PFSK-1 (cell line): ENCODE results near the gene ACSL4.

Experiments
- POLR2AphosphoS5 ChIP-seq: IDR thresholded peaks from 2 replicates; pipeline ENCODE4 v1.6.1; 2012; ENCODE audit warnings: low read depth, mild to moderate bottlenecking, control low read depth, low read length, moderate library complexity
- REST ChIP-seq, 2 experiments: IDR thresholded peaks; 2 replicates each; pipeline versions ENCODE4 v1.6.1 to v1.8.0; 2011 to 2012; ENCODE audit warnings: low read depth in 2 of 2, low read length in 2 of 2, control low read depth in 1 of 2, inconsistent platforms in 1 of 2, mild to moderate bottlenecking in 1 of 2, moderate library complexity in 1 of 2; ENCODE audit not compliant: insufficient read depth in 1 of 2
- SIN3A ChIP-seq: IDR thresholded peaks from 2 replicates; pipeline ENCODE4 v1.6.1; 2012; ENCODE audit warnings: mild to moderate bottlenecking, low read length, moderate library complexity, borderline replicate concordance; ENCODE audit not compliant: insufficient read depth
- TAF1 ChIP-seq: IDR thresholded peaks from 2 replicates; pipeline ENCODE4 v1.6.1; 2012; ENCODE audit warnings: low read length, control low read depth, borderline replicate concordance; ENCODE audit not compliant: insufficient read depth

- no peak for TF ChIP-seq SIN3A
- no peak for TF ChIP-seq POLR2AphosphoS5
- TF ChIP-seq TAF1, result no peak
- no peak for TF ChIP-seq REST (IDR thresholded peaks at IDR 0.05; ENCODE audit: insufficient read depth in 1 of 2, low read depth in 2 of 2, low read length in 2 of 2)
These were observed 7.4 kb upstream of the ACSL4 start for GRCh38 chrX:109740433-109740809.
